H1 (cell line): ENCODE results near the gene OR8D4. TPM values are rescaled to one million over a fixed set of nuclear protein-coding genes. Genes with fewer than 3 reads are reported as not detected.
A peak's percentile ranks its signal among the peaks of the same experiment; 100 is the strongest.

Experiments used
- CTCF ChIA-PET: fragments of 300-600 bp; sonication (Branson Sonifier 250); formaldehyde crosslinking; loops from one replicate; lab custom pipeline; 2021; ENCODE audit not compliant: partially characterized antibody; lab: Charles Lee
- POLR2A ChIA-PET: fragments of 300-600 bp; sonication (Branson Sonifier 250); formaldehyde crosslinking; loops from one replicate; lab custom pipeline; 2021; ENCODE audit warnings: inconsistent platforms; ENCODE audit not compliant: partially characterized antibody; lab: Charles Lee
- DNase-seq, 2 experiments: peaks; one replicate each; pipeline versions ENCODE4 v3.0.0 to v3.0.0-alpha.2; 2010 to 2022; ENCODE audit warnings: low spot score in 2 of 2, low read depth in 1 of 2, mixed read lengths in 1 of 2
- FAIRE-seq: peaks from 2 replicates; lab custom pipeline; 2011; peaks lifted over from hg19 to GRCh38; lab: Jason Lieb, UNC
- H2AFZ ChIP-seq: 2 replicates; pipeline ENCODE4 v1.8.1; 2012; ENCODE audit warnings: low read length, inconsistent platforms
- H2AK5ac ChIP-seq: 2 replicates; pipeline ENCODE4 v1.6.1; 2013; ENCODE audit warnings: low read depth, low read length
- H2BK120ac ChIP-seq: replicated peaks from 2 replicates; pipeline ENCODE3; 2013; ENCODE audit warnings: low read depth, low read length, inconsistent platforms
- H2BK12ac ChIP-seq: 2 replicates; pipeline ENCODE4 v1.6.1; 2013; ENCODE audit warnings: low read depth, low read length
- H2BK15ac ChIP-seq: 2 replicates; pipeline ENCODE4 v1.6.1; 2013; ENCODE audit warnings: low read length
- H2BK20ac ChIP-seq: 2 replicates; pipeline ENCODE4 v1.6.1; 2013; ENCODE audit warnings: low read length
- H2BK5ac ChIP-seq: 2 replicates; pipeline ENCODE4 v1.6.1; 2013; ENCODE audit warnings: low read depth, low read length
- H3K14ac ChIP-seq: 2 replicates; pipeline ENCODE4 v1.6.1; 2013; ENCODE audit warnings: inconsistent platforms; ENCODE audit not compliant: insufficient read length
- H3K18ac ChIP-seq: 2 replicates; pipeline ENCODE4 v1.6.1; 2013; ENCODE audit warnings: low read length; ENCODE audit errors: extremely low read depth
- H3K23ac ChIP-seq: 2 replicates; pipeline ENCODE4 v1.6.1; 2013; ENCODE audit warnings: inconsistent platforms; ENCODE audit not compliant: insufficient read length
- H3K23me2 ChIP-seq: 2 replicates; pipeline ENCODE4 v1.6.1; 2013; ENCODE audit warnings: low read depth, low read length
- H3K27ac ChIP-seq: 2 replicates; pipeline ENCODE4 v1.6.1; 2011; ENCODE audit warnings: low read depth, low read length, inconsistent platforms
- H3K27me3 ChIP-seq, 4 experiments: replicated peaks in 1 of 4; 1 replicate in 1 of 4; 2 replicates in 3 of 4; pipeline versions ENCODE4 v1.6.1 to v1.8.1; 2011 to 2013; ENCODE audit warnings: low read length in 3 of 4, mild to moderate bottlenecking in 3 of 4, inconsistent platforms in 2 of 4, mixed read lengths in 2 of 4, moderate library complexity in 1 of 4; ENCODE audit not compliant: control insufficient read depth in 3 of 4, insufficient read depth in 3 of 4; ENCODE audit errors: extremely low read depth in 1 of 4
- H3K36me3 ChIP-seq, 4 experiments: 2 replicates each; pipeline versions ENCODE4 v1.6.1 to v1.8.1; 2011 to 2013; ENCODE audit warnings: mild to moderate bottlenecking in 4 of 4, low read length in 3 of 4, moderate library complexity in 2 of 4, control low read depth in 1 of 4, inconsistent platforms in 1 of 4; ENCODE audit not compliant: insufficient read depth in 4 of 4, control insufficient read depth in 2 of 4
- H3K4ac ChIP-seq: replicated peaks from 2 replicates; pipeline ENCODE3; 2013; ENCODE audit warnings: low read length, low read depth, mixed read lengths, inconsistent platforms; ENCODE audit not compliant: insufficient read length
- H3K4me1 ChIP-seq, 4 experiments: replicated peaks in 1 of 4; 1 replicate in 1 of 4; 2 replicates in 3 of 4; pipeline versions ENCODE4 v1.6.1 to v1.8.1; 2011 to 2013; ENCODE audit warnings: low read length in 3 of 4, inconsistent platforms in 2 of 4, mixed read lengths in 1 of 4; ENCODE audit not compliant: insufficient read depth in 4 of 4, control insufficient read depth in 3 of 4
- H3K4me2 ChIP-seq, 2 experiments: 2 replicates each; pipeline versions ENCODE4 v1.6.1 to v1.8.1; 2011 to 2013; ENCODE audit warnings: low read depth in 2 of 2, low read length in 2 of 2, control low read depth in 1 of 2, inconsistent platforms in 1 of 2, mild to moderate bottlenecking in 1 of 2; ENCODE audit not compliant: insufficient read depth in 1 of 2
- H3K4me3 ChIP-seq, 4 experiments: fragments of 200-600, 300-600 bp in 1 of 4; sonication (generic), shearing (Covaris generic), sonication (Bioruptor Twin) in 1 of 4; 2 replicates each; pipeline versions ENCODE4 v1.5.1 to v1.8.1; 2011 to 2016; ENCODE audit warnings: low read length in 4 of 4, low read depth in 3 of 4, control low read depth in 2 of 4, inconsistent platforms in 2 of 4, mild to moderate bottlenecking in 2 of 4, mixed read lengths in 1 of 4, moderate library complexity in 1 of 4; ENCODE audit not compliant: insufficient read depth in 2 of 4; ENCODE audit errors: extremely low read depth in 1 of 4
- H3K56ac ChIP-seq: replicated peaks from 2 replicates; pipeline ENCODE3; 2013; ENCODE audit warnings: low read depth, mild to moderate bottlenecking, mixed read lengths, low read length, inconsistent platforms; ENCODE audit not compliant: insufficient read length
- H3K79me1 ChIP-seq: 2 replicates; pipeline ENCODE4 v1.6.1; 2013; ENCODE audit warnings: low read depth, low read length, control low read depth
- H3K79me2 ChIP-seq, 2 experiments: 2 replicates each; pipeline versions ENCODE4 v1.6.1 to v1.8.1; 2012 to 2013; ENCODE audit warnings: low read length in 2 of 2, mild to moderate bottlenecking in 2 of 2, inconsistent platforms in 1 of 2; ENCODE audit not compliant: insufficient read depth in 2 of 2, control insufficient read depth in 1 of 2
- H3K9ac ChIP-seq, 4 experiments: replicated peaks in 1 of 4; 1 replicate in 1 of 4; 2 replicates in 3 of 4; pipeline versions ENCODE4 v1.6.1 to v1.8.1; 2011 to 2013; ENCODE audit warnings: low read depth in 3 of 4, low read length in 3 of 4, control low read depth in 2 of 4, mild to moderate bottlenecking in 2 of 4, moderate library complexity in 2 of 4, inconsistent platforms in 1 of 4; ENCODE audit errors: extremely low read depth in 1 of 4
- H3K9me3 ChIP-seq, 2 experiments: 2 replicates each; pipeline versions ENCODE4 v1.6.1 to v1.8.1; 2012 to 2013; ENCODE audit warnings: mild to moderate bottlenecking in 2 of 2, moderate library complexity in 2 of 2, control low read depth in 1 of 2, inconsistent platforms in 1 of 2, low read depth in 1 of 2, low read length in 1 of 2, mixed read lengths in 1 of 2; ENCODE audit not compliant: insufficient read depth in 2 of 2
- H4K20me1 ChIP-seq, 2 experiments: replicated peaks in 1 of 2; 2 replicates each; pipeline versions ENCODE3 to v1.8.1; 2011 to 2013; ENCODE audit warnings: inconsistent platforms in 2 of 2, low read length in 2 of 2, mild to moderate bottlenecking in 1 of 2; ENCODE audit not compliant: insufficient read depth in 2 of 2, control insufficient read depth in 1 of 2
- H4K5ac ChIP-seq: 2 replicates; pipeline ENCODE4 v1.6.1; 2013; ENCODE audit warnings: low read length, low read depth, mixed read lengths, inconsistent platforms; ENCODE audit not compliant: insufficient read length
- H4K8ac ChIP-seq: 2 replicates; pipeline ENCODE4 v1.8.0; 2013; ENCODE audit warnings: mild to moderate bottlenecking, moderate library complexity, low read length, inconsistent platforms; ENCODE audit not compliant: insufficient read depth; ENCODE audit errors: extremely low read depth
- H4K91ac ChIP-seq: replicated peaks from 2 replicates; pipeline ENCODE3; 2013; ENCODE audit warnings: low read length, mixed read lengths, inconsistent platforms; ENCODE audit not compliant: insufficient read length
- CBX5 ChIP-seq: fragments of 300-800, 300-1000 bp; sonication (generic); IDR thresholded peaks from 2 replicates; pipeline ENCODE4 v1.7.1; 2016; ENCODE audit warnings: antibody characterized with exemption, low read length, low read depth
- CHD1 ChIP-seq: IDR thresholded peaks from 2 replicates; pipeline ENCODE4 v1.6.1; 2012; ENCODE audit warnings: low read depth, low read length, improper control_type of control experiment
- CTCF ChIP-seq, 3 experiments: IDR thresholded peaks; 1 replicate in 2 of 3; 2 replicates in 1 of 3; pipeline versions ENCODE4 v1.5.1 to v1.6.1; 2011; ENCODE audit warnings: low read length in 3 of 3, mild to moderate bottlenecking in 3 of 3, inconsistent platforms in 2 of 3, low read depth in 1 of 3, moderate library complexity in 1 of 3; ENCODE audit not compliant: insufficient read depth in 1 of 3; ENCODE audit errors: control extremely low read depth in 1 of 3
- EGR1 ChIP-seq: IDR thresholded peaks from 2 replicates; pipeline ENCODE4 v1.6.1; 2011; ENCODE audit warnings: low read depth, low read length, borderline replicate concordance
- GABPA ChIP-seq: IDR thresholded peaks from 2 replicates; pipeline ENCODE4 v1.6.1; 2011; ENCODE audit warnings: mild to moderate bottlenecking, low read length, moderate library complexity, borderline replicate concordance; ENCODE audit not compliant: insufficient read depth
- HDAC6 ChIP-seq: IDR thresholded peaks from one replicate; pipeline ENCODE4 v1.7.1; 2012; ENCODE audit warnings: low read depth, mild to moderate bottlenecking, inconsistent platforms, low read length, moderate library complexity
- KDM5A ChIP-seq: fragments of 200-600 bp; IDR thresholded peaks from 2 replicates; pipeline ENCODE4 v1.7.1; 2012; ENCODE audit warnings: mild to moderate bottlenecking, low read length, inconsistent platforms, mixed read lengths
- POLR2A ChIP-seq, 2 experiments: IDR thresholded peaks; 1 replicate in 1 of 2; 2 replicates in 1 of 2; pipeline ENCODE4 v1.6.1; 2011; ENCODE audit warnings: low read depth in 2 of 2, low read length in 2 of 2, mild to moderate bottlenecking in 2 of 2; ENCODE audit errors: control extremely low read depth in 1 of 2
- SAP30 ChIP-seq: fragments of 300-600 bp; sonication (generic); IDR thresholded peaks from 2 replicates; pipeline ENCODE4 v1.7.1; 2012; ENCODE audit warnings: low read length, moderate library complexity, mild to moderate bottlenecking, inconsistent platforms; ENCODE audit not compliant: insufficient read depth, insufficient replicate concordance
- SIRT6 ChIP-seq: IDR thresholded peaks from one replicate; pipeline ENCODE4 v1.7.1; 2012; ENCODE audit warnings: low read length, inconsistent platforms
- SIX5 ChIP-seq: IDR thresholded peaks from 2 replicates; pipeline ENCODE4 v1.6.1; 2011; ENCODE audit warnings: mild to moderate bottlenecking, low read depth, low read length
- SP2 ChIP-seq: IDR thresholded peaks from 2 replicates; pipeline ENCODE4 v1.6.1; 2012; ENCODE audit warnings: mild to moderate bottlenecking, low read length, inconsistent platforms
- YY1 ChIP-seq: IDR thresholded peaks from 2 replicates; pipeline ENCODE4 v1.6.1; 2011; ENCODE audit warnings: low read depth, mild to moderate bottlenecking, low read length
- WGBS, 2 experiments: shearing (Covaris generic) in 1 of 2; methylation state at CpG; one replicate each; pipeline versions ENCODE4 v1.1.6 to v1.1.7; 2013 to 2015; ENCODE audit warnings: low lambda C conversion rate in 2 of 2, mixed read lengths in 2 of 2, inconsistent platforms in 1 of 2, low coverage in 1 of 2, missing lambda C conversion rate in 1 of 2; ENCODE audit not compliant: insufficient replicate concordance in 2 of 2, insufficient coverage in 1 of 2, insufficient read length in 1 of 2; ENCODE audit errors: extremely low coverage in 1 of 2, missing lambda C conversion rate in 1 of 2; 5-methylcytosine and 5-hydroxymethylcytosine counted together
- polyA plus RNA-seq, 7 experiments: library from polyadenylated mRNA; depleted of rRNA in 3 of 7; stranded (reverse) in 5 of 7; unstranded in 2 of 7; fragments of >200 nt in 5 of 7; fragments of 200-250 nt in 2 of 7; gene quantifications; 1 replicate in 5 of 7; 2 replicates in 1 of 7; 4 replicates in 1 of 7; pipeline versions ENCODE4 v1.2.1 to v1.2.3, GENCODE V29; 2011 to 2013; ENCODE audit warnings: missing spikeins in 2 of 7, mixed read lengths in 2 of 7
- total RNA-seq: library from RNA; stranded (reverse); fragmentation: NEBNext Ultra II Directional; extraction: Animal tissue kit (Norgen Biotek cat#: 25700); gene quantifications from 2 replicates; pipeline ENCODE4 v1.2.1, GENCODE V29; 2021

OR8D4 gene
- total and polyA plus RNA-seq, 2 of the 8 experiments (the other 6 are each of a cell fraction or from before 2014, with no cell fraction given): not detected

DNA sequence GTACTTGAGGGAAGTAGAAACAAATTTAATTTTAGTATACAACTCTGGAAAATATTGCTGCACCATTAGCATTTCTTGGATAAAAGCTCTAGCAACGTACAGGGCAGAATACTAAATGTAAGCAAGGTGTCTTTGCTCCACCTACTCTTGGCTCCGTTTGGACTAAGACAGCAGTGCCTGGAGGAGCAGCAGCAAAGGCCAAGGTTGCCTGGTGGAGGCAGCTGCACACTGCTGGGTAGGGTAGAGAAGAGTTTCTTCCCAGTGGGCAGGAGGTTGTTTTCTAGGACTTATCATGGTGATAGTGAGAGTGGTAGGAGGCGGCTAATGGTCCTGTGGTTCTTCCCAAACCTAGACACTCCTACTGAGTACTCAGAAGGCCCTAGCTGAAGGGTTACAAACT lies 2.2 kb upstream of the OR8D4 start:
- H3K27ac ChIP-seq: no peak overlapping the region; the same call in 1 of the 2 replicates
- FAIRE-seq (no peak), DNase-seq (no peak)
- H3K4me2 ChIP-seq: no peak overlapping the region
- peak overlapping the region; percentile 38 for H4K91ac ChIP-seq
- no peak overlapping the region for H3K14ac ChIP-seq
- POLR2A ChIA-PET: no interaction called here
- H2BK5ac ChIP-seq: no peak overlapping the region
- peak overlapping the region; percentile 35; the same call in 1 of the 2 replicates for H2AFZ ChIP-seq
- no peak overlapping the region for H2BK15ac ChIP-seq
- H3K4me3 ChIP-seq: no peak overlapping the region
- no peaks in the 10 kb centered on the region for H3K36me3 ChIP-seq
- no peak overlapping the region for H3K23ac ChIP-seq
- H2AK5ac ChIP-seq: no peak overlapping the region
- no peak overlapping the region for H3K4ac ChIP-seq
- no peak overlapping the region for H4K5ac ChIP-seq
- no peak overlapping the region for H2BK120ac ChIP-seq
- H3K27me3 ChIP-seq: no peaks in the 10 kb centered on the region
- CTCF ChIA-PET: no interaction called here
- H3K4me1 ChIP-seq: 0 out of 7 replicates have a peak, but pooled peaks cover 0 to 3% (median 0%) of the 10 kb centered on the region in 4 experiments
- H3K18ac ChIP-seq: no peak overlapping the region
- no peak overlapping the region for H3K56ac ChIP-seq
- H3K9me3 ChIP-seq: no peaks in the 10 kb centered on the region
- 92% methylated on average over 3 of the region's 3 CpGs; no CpG with 5 or more reads in 1 of the 2 experiments for WGBS, 2 experiments
- no peak overlapping the region for H4K8ac ChIP-seq
- H3K9ac ChIP-seq: no peak overlapping the region
- no peaks in the 10 kb centered on the region for H3K23me2 ChIP-seq
- H2BK12ac ChIP-seq: no peak overlapping the region
- H2BK20ac ChIP-seq: no peak overlapping the region
- no peaks in the 10 kb centered on the region for H4K20me1 ChIP-seq
- H3K79me1 ChIP-seq: no peaks in the 10 kb centered on the region
- no peaks in the 10 kb centered on the region for H3K79me2 ChIP-seq
- no peak for TF ChIP-seq EGR1
- TF ChIP-seq HDAC6: no peak
- no peak for TF ChIP-seq GABPA
- TF ChIP-seq YY1: no peak
- TF ChIP-seq SP2: no peak
- no peak for TF ChIP-seq SIX5
- no peak for TF ChIP-seq SIRT6
- TF ChIP-seq KDM5A: no peak
- TF ChIP-seq CHD1: no peak
- TF ChIP-seq CTCF (IDR thresholded peaks at IDR 0.05; ENCODE audit: control extremely low read depth in 1 of 3, insufficient read depth in 1 of 3, low read depth in 1 of 3, low read length in 3 of 3): no peak
- TF ChIP-seq POLR2A (IDR thresholded peaks at IDR 0.05; ENCODE audit: control extremely low read depth in 1 of 2, low read depth in 2 of 2, low read length in 2 of 2): no peak
- TF ChIP-seq SAP30: no peak
- TF ChIP-seq CBX5: no peak
